HepG2 (cell line): ENCODE results near the gene MYADML2. TPM values are rescaled to one million over a fixed set of nuclear protein-coding genes. Genes with fewer than 3 reads are reported as not detected.
A peak's percentile ranks its signal among the peaks of the same experiment; 100 is the strongest.

Source experiments
- CBFB ChIP-seq: sonication (generic); formaldehyde crosslinking; IDR thresholded peaks from 2 replicates; pipeline ENCODE4 v1.4.0; 2020; ENCODE audit warnings: missing genetic modification reagents
- CBX2 ChIP-seq, 2 experiments: fragments of 200-600 bp in 1 of 2; sonication (generic); formaldehyde crosslinking in 1 of 2; IDR thresholded peaks; 2 replicates each; pipeline versions ENCODE4 v1.7.0 to v1.8.1; 2018 to 2022; ENCODE audit warnings: low read depth in 2 of 2, low read length in 1 of 2, mild to moderate bottlenecking in 1 of 2, missing genetic modification reagents in 1 of 2
- CHD2 ChIP-seq: IDR thresholded peaks from 2 replicates; pipeline ENCODE4 v1.6.1; 2011; ENCODE audit warnings: low read depth, low read length, improper control_type of control experiment
- HDAC2 ChIP-seq: sonication (generic); formaldehyde crosslinking; IDR thresholded peaks from 2 replicates; pipeline ENCODE4 v1.4.0; 2020; ENCODE audit warnings: missing genetic modification reagents
- HMG20A ChIP-seq: IDR thresholded peaks from 2 replicates; pipeline ENCODE4 v1.6.1; 2016; ENCODE audit warnings: borderline replicate concordance
- HMGXB4 ChIP-seq, 2 experiments: sonication (generic) in 1 of 2; formaldehyde crosslinking in 1 of 2; IDR thresholded peaks; 2 replicates each; pipeline versions ENCODE4 v1.4.0 to v1.6.1; 2018 to 2020; ENCODE audit warnings: missing genetic modification reagents in 2 of 2, borderline replicate concordance in 1 of 2, low read depth in 1 of 2, mild to moderate bottlenecking in 1 of 2, missing biosample characterization in 1 of 2
- HOXA9 ChIP-seq: sonication (generic); formaldehyde crosslinking; IDR thresholded peaks from 2 replicates; pipeline ENCODE4 v1.8.1; 2022; ENCODE audit warnings: missing genetic modification reagents, mild to moderate bottlenecking, moderate library complexity, borderline replicate concordance
- MAFK ChIP-seq, 2 experiments: IDR thresholded peaks in 1 of 2; conservative IDR thresholded peaks in 1 of 2; 2 replicates each; pipeline ENCODE4 v1.6.1; 2011; ENCODE audit warnings: improper control_type of control experiment in 2 of 2, low read length in 2 of 2
- RBFOX2 ChIP-seq: fragments of 200-400 bp; formaldehyde crosslinking; IDR thresholded peaks from 2 replicates; pipeline ENCODE4 v1.6.1; 2017; ENCODE audit warnings: low read depth, mild to moderate bottlenecking, low read length
- SALL2 ChIP-seq: sonication (generic); formaldehyde crosslinking; IDR thresholded peaks from 2 replicates; pipeline ENCODE4 v1.8.1; 2023; ENCODE audit warnings: mild to moderate bottlenecking, missing genetic modification reagents, inconsistent platforms
- TAF1 ChIP-seq: sonication (generic); formaldehyde crosslinking; IDR thresholded peaks from 2 replicates; pipeline ENCODE4 v1.4.0; 2020; ENCODE audit warnings: missing genetic modification reagents
- THAP11 ChIP-seq: IDR thresholded peaks from 2 replicates; pipeline ENCODE4 v1.6.1; 2016; ENCODE audit warnings: missing biosample characterization, missing genetic modification reagents
- TIGD3 ChIP-seq: sonication (generic); formaldehyde crosslinking; IDR thresholded peaks from 2 replicates; pipeline ENCODE4 v1.5.1; 2020; ENCODE audit warnings: mild to moderate bottlenecking, missing genetic modification reagents, borderline replicate concordance
- ZBTB37 ChIP-seq: sonication (generic); formaldehyde crosslinking; IDR thresholded peaks from 2 replicates; pipeline ENCODE4 v1.4.0; 2020; ENCODE audit warnings: mild to moderate bottlenecking, missing genetic modification reagents
- ZBTB39 ChIP-seq: sonication (generic); formaldehyde crosslinking; IDR thresholded peaks from 2 replicates; pipeline ENCODE4 v1.5.0; 2020; ENCODE audit warnings: missing genetic modification reagents
- ZNF224 ChIP-seq: sonication (generic); formaldehyde crosslinking; IDR thresholded peaks from 2 replicates; pipeline ENCODE4 v1.5.0; 2020; ENCODE audit warnings: mild to moderate bottlenecking, missing genetic modification reagents
- ZNF276 ChIP-seq: sonication (generic); formaldehyde crosslinking; IDR thresholded peaks from 2 replicates; pipeline ENCODE4 v1.4.0; 2020; ENCODE audit warnings: mild to moderate bottlenecking, low read depth, missing genetic modification reagents
- ZNF451 ChIP-seq: sonication (generic); formaldehyde crosslinking; IDR thresholded peaks from 2 replicates; pipeline ENCODE4 v1.5.0; 2020; ENCODE audit warnings: mild to moderate bottlenecking, missing genetic modification reagents
- ZNF777 ChIP-seq: sonication (generic); formaldehyde crosslinking; IDR thresholded peaks from 2 replicates; pipeline ENCODE4 v1.4.0; 2020; ENCODE audit warnings: missing genetic modification reagents
- polyA plus RNA-seq, 8 experiments: library from polyadenylated mRNA; depleted of rRNA in 3 of 8; stranded (reverse) in 7 of 8; unstranded in 1 of 8; fragments of >200 nt; fragmentation: Illumina TruSeq in 4 of 8; extraction: Trizol in 4 of 8; gene quantifications; 2 replicates each; pipeline versions ENCODE4 v1.2.1 to v1.2.3, GENCODE V29; 2011 to 2016; ENCODE audit warnings: low read depth in 4 of 8, missing spikeins in 1 of 8, mixed read lengths in 1 of 8; ENCODE audit not compliant: insufficient read depth in 1 of 8
- total RNA-seq, 5 experiments: library from RNA; depleted of rRNA; stranded (reverse); fragments of >200 nt; fragmentation: Illumina TruSeq; extraction: Trizol; gene quantifications; 2 replicates each; pipeline ENCODE4 v1.2.3, GENCODE V29; 2016; ENCODE audit warnings: low read depth in 1 of 5

Gene MYADML2
- total and polyA plus RNA-seq, 2 of the 13 experiments (the other 11 are each of a cell fraction or from before 2014, with no cell fraction given), result not detected

- TF ChIP-seq CBX2 (IDR thresholded peaks at IDR 0.05; ENCODE audit: low read depth, low read length) (no peak), CBX2 (CRISPR knock-in tag; IDR thresholded peaks at IDR 0.05; ENCODE audit: low read depth) (no peak), SALL2 (CRISPR knock-in tag) (no peak), ZBTB37 (CRISPR knock-in tag) (no peak), CBFB (CRISPR knock-in tag) (peak; percentile 26; the same call in 1 of the 2 replicates), HDAC2 (no peak), ZNF224 (CRISPR knock-in tag) (no peak), MAFK (conservative IDR thresholded peaks at IDR 0.05 in 1 of 2, IDR thresholded peaks at IDR 0.05 in 1 of 2; ENCODE audit: low read length in 2 of 2) (peak; percentile 95 to 98), HMGXB4 (CRISPR knock-in tag; IDR thresholded peaks at IDR 0.05; ENCODE audit: borderline replicate concordance in 1 of 2, low read depth in 1 of 2) (peak in 1 of 2 experiments; percentile 33; a peak in 1 of 4 replicates), TIGD3 (no peak), RBFOX2 (no peak), THAP11 (CRISPR knock-in tag) (no peak), TAF1 (CRISPR knock-in tag) (no peak), ZNF276 (CRISPR knock-in tag) (0 out of 2 replicates have a peak, but pooled peaks have one; percentile 29), ZNF451 (CRISPR knock-in tag) (no peak; the same call in 1 of the 2 replicates), CHD2 (peak; percentile 71; the same call in 1 of the 2 replicates), HMG20A (no peak), ZBTB39 (CRISPR knock-in tag) (no peak), HOXA9 (CRISPR knock-in tag) (no peak), ZNF777 (CRISPR knock-in tag) (no peak)
Observed at GRCh38 chr17:81924557-81925532, 22.2 kb downstream of the MYADML2 start (continued).
